ENCODE data around the gene RALGAPA1.

DNA sequence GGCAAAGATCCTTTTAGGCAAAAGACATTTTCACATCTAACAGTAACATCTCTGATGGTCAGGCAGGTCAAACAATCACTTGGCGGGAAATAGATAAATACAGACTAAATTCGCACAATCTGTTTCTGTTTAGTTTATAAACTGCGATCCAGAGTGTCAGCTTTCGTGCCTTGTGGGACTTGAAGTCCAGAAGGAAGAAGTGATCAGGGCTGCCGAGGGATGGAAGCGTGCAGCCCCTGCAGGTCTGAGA lies 16.8 kb upstream of the RALGAPA1 start:
- TF ChIP-seq POLR2AphosphoS5 (IDR thresholded peaks at IDR 0.05; ENCODE audit: low read depth, low read length) (no peak), POLR2A (IDR thresholded peaks at IDR 0.05; ENCODE audit: low read depth, low read length) (no peak)

Data from GM12892 (cell line).